ENCODE data around the gene TMX2.
"Not testable (repeated sequence)": the region's sequence is repeated elsewhere in the genome, so short reads cannot be mapped to it uniquely, and the experiment has no call there.

The TMX2 gene

GRCh38 chr11:57680552-57680874 is 31.9 kb upstream of the TMX2 start:
- peaks cover 86% of the 10 kb centered on the region for H3K36me3 ChIP-seq (ENCODE audit: insufficient read depth, low read length)
- H2AFZ ChIP-seq (ENCODE audit: low read length): no peak overlapping the region
- peaks cover 33% of the 10 kb centered on the region for H3K79me2 ChIP-seq (ENCODE audit: insufficient read depth, low read length)
- H3K27me3 ChIP-seq (ENCODE audit: insufficient read depth, low read length): no peaks in the 10 kb centered on the region
- H3K9me2 ChIP-seq (ENCODE audit: low read depth, low read length): no peaks in the 10 kb centered on the region
- TF ChIP-seq EZH2 (IDR thresholded peaks at IDR 0.05; ENCODE audit: borderline replicate concordance, low read length): no peak
- TF ChIP-seq CTCF (IDR thresholded peaks at IDR 0.05; ENCODE audit: low read length): no peak
- no peak overlapping the region for H3K9ac ChIP-seq (ENCODE audit: low read length)
- no peaks in the 10 kb centered on the region for H3F3A ChIP-seq (ENCODE audit: insufficient read depth, low read length)
- no peak overlapping the region for H3K4me3 ChIP-seq (ENCODE audit: low read depth, low read length, poor library complexity, severe bottlenecking)
- H3K27ac ChIP-seq (ENCODE audit: low read depth, low read length, poor library complexity, severe bottlenecking): no peak overlapping the region
- no peaks in the 10 kb centered on the region for H3K4me1 ChIP-seq (ENCODE audit: insufficient read depth, low read length, severe bottlenecking)
- no peaks in the 10 kb centered on the region for H4K20me1 ChIP-seq (ENCODE audit: insufficient read depth, low read length)
- H3K9me3 ChIP-seq (ENCODE audit: low read length): no peaks in the 10 kb centered on the region
- H3K4me2 ChIP-seq (ENCODE audit: low read length): no peak overlapping the region

- Histone ChIP-seq H3K36me3 (ENCODE audit: insufficient read depth, low read length) (peaks cover 85% of the 10 kb centered on the region), H3K27me3 (ENCODE audit: insufficient read depth, low read length) (no peaks in the 10 kb centered on the region), H3K9ac (ENCODE audit: low read length) (no peak overlapping the region), H3K27ac (ENCODE audit: low read depth, low read length, poor library complexity, severe bottlenecking) (no peak overlapping the region), H3K4me2 (ENCODE audit: low read length) (no peak overlapping the region), H3K79me2 (ENCODE audit: insufficient read depth, low read length) (peaks cover 27% of the 10 kb centered on the region), H3K4me1 (ENCODE audit: insufficient read depth, low read length, severe bottlenecking) (no peaks in the 10 kb centered on the region), H2AFZ (ENCODE audit: low read length) (no peak overlapping the region), H3K9me3 (ENCODE audit: low read length) (no peaks in the 10 kb centered on the region), H3K9me2 (ENCODE audit: low read depth, low read length) (no peaks in the 10 kb centered on the region), H3K4me3 (ENCODE audit: low read depth, low read length, poor library complexity, severe bottlenecking) (no peak overlapping the region), H3F3A (ENCODE audit: insufficient read depth, low read length) (no peaks in the 10 kb centered on the region), H4K20me1 (ENCODE audit: insufficient read depth, low read length) (no peaks in the 10 kb centered on the region)
- no peak for TF ChIP-seq EZH2 (IDR thresholded peaks at IDR 0.05; ENCODE audit: borderline replicate concordance, low read length)
- TF ChIP-seq CTCF (IDR thresholded peaks at IDR 0.05; ENCODE audit: low read length): no peak
These were observed 31.2 kb upstream of the TMX2 start for GRCh38 chr11:57681168-57681567.

GRCh38 chr11:57690474-57690873 is 21.9 kb upstream of the TMX2 start:
- not testable (repeated sequence) for H3K4me2 ChIP-seq (ENCODE audit: low read length); H3K9ac ChIP-seq (ENCODE audit: low read length)

GRCh38 chr11:57698843-57699365 is 13.5 kb upstream of the TMX2 start:
- no peak overlapping the region for H2AFZ ChIP-seq (ENCODE audit: low read length)
- no peaks in the 10 kb centered on the region for H3K9me3 ChIP-seq (ENCODE audit: low read length)
- TF ChIP-seq EZH2 (IDR thresholded peaks at IDR 0.05; ENCODE audit: borderline replicate concordance, low read length) (no peak), CTCF (IDR thresholded peaks at IDR 0.05; ENCODE audit: low read length) (no peak)
- no peaks in the 10 kb centered on the region for H3K27me3 ChIP-seq (ENCODE audit: insufficient read depth, low read length)
- H3K36me3 ChIP-seq (ENCODE audit: insufficient read depth, low read length): peaks cover 76% of the 10 kb centered on the region
- H3K4me2 ChIP-seq (ENCODE audit: low read length): no peak overlapping the region
- H3K4me1 ChIP-seq (ENCODE audit: insufficient read depth, low read length, severe bottlenecking): no peaks in the 10 kb centered on the region
- H3K9ac ChIP-seq (ENCODE audit: low read length): no peak overlapping the region
- no peak overlapping the region for H3K4me3 ChIP-seq (ENCODE audit: low read depth, low read length, poor library complexity, severe bottlenecking)
- no peaks in the 10 kb centered on the region for H3K79me2 ChIP-seq (ENCODE audit: insufficient read depth, low read length)
- H4K20me1 ChIP-seq (ENCODE audit: insufficient read depth, low read length): no peaks in the 10 kb centered on the region
- H3F3A ChIP-seq (ENCODE audit: insufficient read depth, low read length): no peaks in the 10 kb centered on the region
- H3K9me2 ChIP-seq (ENCODE audit: low read depth, low read length): no peaks in the 10 kb centered on the region
- H3K27ac ChIP-seq (ENCODE audit: low read depth, low read length, poor library complexity, severe bottlenecking): no peak overlapping the region

More at GRCh38 chr11:57690474-57690873, 21.9 kb upstream of the TMX2 start:
- not testable (repeated sequence) for H3K9me3 ChIP-seq (ENCODE audit: low read length); H3K27me3 ChIP-seq (ENCODE audit: insufficient read depth, low read length); H3K4me3 ChIP-seq (ENCODE audit: low read depth, low read length, poor library complexity, severe bottlenecking); H2AFZ ChIP-seq (ENCODE audit: low read length); H3K27ac ChIP-seq (ENCODE audit: low read depth, low read length, poor library complexity, severe bottlenecking); H3F3A ChIP-seq (ENCODE audit: insufficient read depth, low read length); H3K79me2 ChIP-seq (ENCODE audit: insufficient read depth, low read length); H4K20me1 ChIP-seq (ENCODE audit: insufficient read depth, low read length); H3K4me1 ChIP-seq (ENCODE audit: insufficient read depth, low read length, severe bottlenecking); H3K9me2 ChIP-seq (ENCODE audit: low read depth, low read length)
- H3K36me3 ChIP-seq (ENCODE audit: insufficient read depth, low read length): peaks cover 86% of the 10 kb centered on the region

All from OCI-LY1 (cell line).